HG02938 (cell line): ENCODE results near the gene GP9.
"Not testable (repeated sequence)": the region's sequence is repeated elsewhere in the genome, so short reads cannot be mapped to it uniquely, and the experiment has no call there.

Experiments used
- ATAC-seq: cut with Tn5 transposase; IDR thresholded peaks from one replicate; pipeline ENCODE4 v1.9.1; 2021; ENCODE audit warnings: mild to moderate bottlenecking, moderate library complexity; ENCODE audit not compliant: unreplicated experiment

Gene GP9

DNA sequence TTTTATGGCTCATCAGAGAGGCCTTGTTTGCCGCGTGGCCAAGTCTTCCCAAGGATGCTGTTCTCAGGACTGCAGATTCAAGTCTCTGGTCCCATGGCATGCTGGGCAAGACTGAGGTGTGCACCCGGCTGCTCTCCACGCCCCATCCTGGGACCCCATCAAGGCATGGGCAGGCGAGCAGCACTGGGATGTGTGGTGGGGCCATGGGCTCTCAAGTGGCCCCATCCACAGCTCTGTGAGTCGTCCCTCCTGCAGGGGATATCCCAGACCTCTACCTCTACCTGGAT, 13.1 kb upstream of the GP9 start:
- ATAC-seq: no peak

DNA sequence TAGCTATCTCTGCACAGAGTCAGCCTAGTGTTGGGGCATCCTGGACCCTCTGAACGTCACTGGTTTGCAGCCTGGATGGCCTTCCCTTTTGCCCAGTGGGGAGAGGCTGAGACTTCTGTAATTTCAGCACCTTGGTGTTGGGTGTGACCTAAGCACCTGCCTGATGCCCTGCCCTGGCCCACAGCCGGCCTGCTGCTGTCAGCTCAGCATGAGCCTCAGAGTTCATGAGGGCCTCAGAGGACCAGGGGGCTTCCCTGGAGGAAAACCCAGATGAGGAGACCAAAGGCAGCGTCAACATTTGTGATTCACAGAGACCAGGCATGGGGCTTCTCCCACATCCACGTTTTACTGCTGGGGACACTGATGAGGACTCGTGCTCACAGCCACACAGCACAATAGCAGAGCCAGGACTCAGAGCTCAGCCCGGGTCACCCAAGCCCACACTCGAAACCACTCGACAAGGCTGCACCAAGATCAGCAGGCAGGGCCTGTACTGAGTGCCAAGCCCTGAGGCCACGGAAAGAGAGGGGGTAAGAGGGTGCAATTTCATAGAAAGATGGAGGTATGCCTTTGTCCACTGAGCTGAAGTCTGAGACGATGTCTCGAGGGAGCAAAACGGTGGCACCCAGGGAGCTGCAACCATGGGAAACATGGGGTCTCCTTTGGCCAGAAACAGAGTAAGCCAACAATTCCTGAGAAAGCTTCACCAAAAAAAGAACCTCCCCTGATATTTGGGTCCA, 9.9 kb upstream of the GP9 start:
- no peak for ATAC-seq

DNA sequence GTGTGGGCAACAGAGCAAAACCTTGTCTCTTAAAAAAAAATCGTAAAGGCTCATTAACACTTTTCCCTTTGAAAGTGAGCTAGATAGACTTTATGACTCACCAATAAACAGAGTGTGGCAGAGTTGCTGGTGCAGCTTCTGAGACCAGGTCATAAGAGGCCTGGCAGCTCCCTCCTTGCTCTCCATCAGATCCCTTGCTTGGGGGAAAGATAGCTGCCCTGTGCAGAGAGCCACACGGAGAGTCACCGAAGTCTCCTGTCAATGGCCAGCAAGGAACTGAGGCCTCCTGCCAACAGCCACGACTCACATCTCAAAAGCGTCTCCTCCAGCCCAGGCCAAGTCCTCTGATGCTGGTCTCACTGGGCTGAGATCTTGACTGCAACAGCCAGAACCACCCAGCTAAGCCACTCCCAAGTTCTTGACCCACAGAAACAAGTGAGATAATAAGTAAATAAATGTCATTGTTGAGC, 8.7 kb upstream of the GP9 start:
- ATAC-seq: no peak

DNA sequence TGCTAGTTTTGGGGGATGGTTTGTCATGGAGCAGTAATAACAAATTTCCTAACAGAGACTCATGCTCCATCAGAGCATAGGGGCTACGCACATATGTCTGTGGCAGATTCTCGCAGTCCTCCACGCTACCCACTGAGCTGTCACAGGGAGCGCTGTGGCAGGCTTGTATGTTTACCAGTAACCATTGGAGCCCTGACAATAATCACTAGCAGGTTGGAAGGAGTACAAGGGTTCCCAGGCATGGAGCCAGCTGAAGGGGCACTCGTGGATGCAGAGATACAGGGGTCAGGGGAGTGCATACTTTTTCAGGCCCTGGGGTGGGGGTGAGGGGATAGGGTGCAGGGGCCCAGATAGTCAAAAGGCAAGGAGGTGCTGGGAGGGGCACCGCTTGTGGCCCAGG, 7.9 kb upstream of the GP9 start:
- ATAC-seq: no peak

DNA sequence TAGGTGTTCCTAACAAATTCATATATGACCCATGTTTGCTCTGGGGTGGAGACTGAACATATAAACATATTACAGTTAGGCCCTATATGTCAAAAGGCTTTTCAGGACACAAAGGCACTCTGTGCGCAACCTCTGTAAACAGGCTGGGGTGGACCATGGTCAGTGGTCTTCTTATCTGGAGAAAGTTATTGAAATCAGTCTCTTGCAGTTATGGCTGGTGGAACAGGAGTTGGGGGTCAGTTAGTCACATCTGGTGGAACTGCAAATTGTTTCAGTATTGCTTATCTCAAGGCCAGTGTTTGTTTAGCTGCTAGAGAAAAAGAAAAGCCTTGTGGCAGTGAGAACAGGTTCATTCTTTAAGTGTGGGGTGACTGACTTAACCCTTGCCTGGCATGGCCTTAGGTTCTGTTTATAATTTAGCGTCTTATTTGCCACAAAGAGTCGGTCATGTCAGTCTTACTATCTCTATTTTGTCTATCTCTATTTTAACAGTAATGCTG, 5.9 kb upstream of the GP9 start:
- no peak for ATAC-seq

DNA sequence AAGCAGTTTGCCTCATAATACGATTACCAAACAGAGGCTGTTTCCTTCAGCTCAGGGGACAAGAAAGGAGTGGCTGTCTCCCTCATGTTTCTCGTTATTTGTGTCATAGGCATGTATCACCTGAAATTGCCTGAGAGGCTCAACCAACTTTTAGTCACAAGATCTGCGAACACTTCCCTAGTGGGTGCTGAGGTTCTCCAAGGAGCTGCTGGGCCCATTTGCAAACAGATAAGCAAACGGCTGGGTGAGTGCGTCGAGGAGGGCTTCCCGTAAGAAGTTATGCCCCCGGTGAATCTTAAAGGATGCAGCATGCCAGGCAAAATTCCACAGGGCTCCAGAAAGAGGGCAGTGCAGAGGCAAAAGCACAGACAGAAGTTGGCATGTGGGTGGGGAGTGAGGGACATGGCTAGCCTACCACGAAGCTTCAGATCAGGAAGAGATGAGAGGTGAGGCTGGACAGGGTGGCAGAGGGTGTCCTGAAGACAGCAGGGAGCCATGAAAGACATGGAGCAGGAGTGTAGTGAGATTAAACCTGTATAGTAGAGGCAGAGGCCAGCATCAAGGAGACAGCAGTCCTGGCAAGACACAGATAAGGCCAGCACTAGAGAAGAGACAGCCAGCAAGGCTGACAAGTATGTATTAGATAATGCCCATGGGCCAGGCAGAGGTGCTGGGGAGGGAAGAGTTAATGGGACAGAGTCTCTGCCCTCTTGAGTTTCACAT, 4.0 kb upstream of the GP9 start:
- ATAC-seq: no peak

DNA sequence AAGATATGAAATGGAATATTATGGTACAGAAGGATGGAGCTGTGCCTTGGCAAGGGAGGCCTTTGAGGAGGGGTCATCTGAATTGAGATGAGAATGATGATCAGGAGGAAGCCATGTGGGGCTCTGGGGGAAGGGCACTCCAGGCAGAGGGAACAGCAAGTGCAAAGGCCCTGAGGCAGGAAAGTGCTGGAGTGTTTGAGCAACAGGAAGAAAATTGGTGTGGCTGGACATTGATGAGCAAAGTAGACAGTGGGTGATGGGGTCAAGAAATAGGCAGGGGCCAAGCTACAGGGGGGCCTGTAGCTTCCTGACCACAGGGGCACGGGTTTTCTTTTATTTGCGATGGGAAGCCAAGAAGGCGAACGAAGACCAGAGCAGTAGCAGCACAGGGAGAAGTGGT, 3.3 kb upstream of the GP9 start:
- no peak for ATAC-seq

DNA sequence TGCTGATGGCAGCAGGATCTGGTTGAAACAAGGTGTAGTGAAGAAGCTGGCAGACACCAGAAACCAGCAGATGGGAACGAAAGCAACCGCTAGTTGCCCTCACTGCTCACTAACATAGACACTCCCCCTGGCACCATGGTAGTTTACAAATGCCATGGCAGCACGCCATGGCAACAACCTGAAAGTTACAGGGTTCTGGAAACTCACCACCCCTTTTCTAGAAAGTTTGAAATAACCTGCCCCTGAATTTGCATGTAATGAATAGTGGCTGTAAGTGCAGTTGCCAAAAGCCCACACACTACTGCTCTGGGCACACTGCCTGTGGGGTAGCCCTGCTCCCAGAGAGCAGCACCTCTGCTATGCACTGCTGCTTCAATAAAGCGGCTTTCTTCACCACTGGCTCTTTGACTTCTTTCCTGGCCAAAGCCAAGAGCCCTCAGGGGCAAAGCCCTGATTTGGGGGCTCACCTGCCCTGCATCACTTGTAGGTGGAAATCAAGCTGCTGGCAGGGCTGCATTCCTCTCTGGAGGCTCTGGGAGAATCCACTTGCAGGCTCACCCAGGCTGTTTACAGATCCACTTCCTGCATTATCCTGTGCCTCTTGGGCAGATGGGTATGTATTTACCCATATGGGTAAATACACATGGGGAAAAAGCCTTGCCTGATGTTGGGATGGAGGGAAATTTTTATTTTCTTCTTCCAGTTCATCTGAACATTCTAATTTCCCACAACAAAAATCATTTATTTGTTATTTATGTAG, 2.0 kb upstream of the GP9 start:
- ATAC-seq: no peak

DNA sequence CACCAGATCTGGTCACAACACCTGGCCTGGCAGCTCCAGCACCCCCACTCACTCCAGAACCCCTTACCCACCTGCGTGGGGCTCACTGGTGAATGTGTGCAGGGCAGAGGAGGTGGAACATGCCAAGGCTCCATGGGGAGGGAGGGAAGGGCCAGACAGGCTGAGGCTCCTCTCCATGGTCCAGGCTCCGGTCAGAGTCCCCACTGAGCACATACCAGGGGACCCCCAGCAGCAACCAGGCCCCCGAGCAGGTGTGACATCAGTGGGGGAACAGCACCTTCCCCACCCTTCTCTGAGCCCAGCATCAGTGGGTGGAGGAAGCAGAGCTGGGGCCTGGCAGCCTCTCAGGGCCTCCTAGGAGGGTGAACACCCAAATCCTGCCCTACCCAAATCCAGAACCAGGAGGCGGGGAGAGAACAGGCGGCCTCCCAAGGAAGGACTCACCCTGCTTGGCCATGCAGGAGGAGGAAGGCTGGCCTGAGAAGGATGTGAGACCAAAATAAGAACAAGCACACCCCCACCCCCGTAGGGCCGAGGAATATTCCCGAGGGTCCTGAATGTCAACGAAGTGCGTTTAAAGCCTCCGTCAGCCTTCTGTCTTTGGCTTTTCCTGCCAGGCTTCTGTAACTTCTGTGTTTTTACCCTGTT, 1.1 kb upstream of the GP9 start:
- no peak for ATAC-seq

DNA sequence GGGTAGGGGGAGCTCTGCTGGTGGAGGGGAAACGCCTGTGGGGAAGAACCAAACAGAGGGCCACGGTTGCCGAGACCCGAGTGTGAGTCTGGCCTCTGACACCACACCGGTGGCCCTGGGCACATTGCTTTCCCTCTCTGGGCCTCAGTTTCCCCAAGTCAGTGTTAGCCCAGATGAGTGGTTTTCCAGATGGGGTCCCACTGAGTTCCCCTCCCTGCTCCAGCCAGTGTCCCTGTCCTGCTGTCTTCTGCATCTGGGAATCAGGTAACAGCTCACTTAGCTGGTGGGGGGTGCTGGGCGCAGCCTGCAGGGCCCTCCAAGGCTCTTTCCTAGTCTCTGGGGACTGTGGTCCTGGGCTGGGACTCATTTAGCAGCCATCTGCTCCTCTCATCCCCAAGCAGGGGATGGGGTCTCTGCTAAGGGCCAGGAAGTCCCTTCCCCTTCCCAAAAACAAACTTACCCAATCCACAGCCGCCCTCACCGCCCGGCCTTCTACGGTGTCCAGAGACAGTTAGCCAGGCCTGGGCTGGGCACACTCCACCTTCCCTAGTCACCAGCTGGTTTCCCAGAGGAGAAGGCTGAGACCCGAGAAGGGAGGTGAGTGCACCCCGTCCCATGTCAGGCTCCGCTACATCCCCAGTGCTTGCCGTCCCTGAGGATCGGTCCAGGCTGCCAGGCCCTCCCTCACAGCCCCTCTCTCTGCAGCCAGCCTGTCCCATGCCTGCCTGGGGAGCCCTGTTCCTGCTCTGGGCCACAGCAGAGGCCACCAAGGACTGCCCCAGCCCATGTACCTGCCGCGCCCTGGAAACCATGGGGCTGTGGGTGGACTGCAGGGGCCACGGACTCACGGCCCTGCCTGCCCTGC, 676 bp downstream of the GP9 start:
- no peak for ATAC-seq

DNA sequence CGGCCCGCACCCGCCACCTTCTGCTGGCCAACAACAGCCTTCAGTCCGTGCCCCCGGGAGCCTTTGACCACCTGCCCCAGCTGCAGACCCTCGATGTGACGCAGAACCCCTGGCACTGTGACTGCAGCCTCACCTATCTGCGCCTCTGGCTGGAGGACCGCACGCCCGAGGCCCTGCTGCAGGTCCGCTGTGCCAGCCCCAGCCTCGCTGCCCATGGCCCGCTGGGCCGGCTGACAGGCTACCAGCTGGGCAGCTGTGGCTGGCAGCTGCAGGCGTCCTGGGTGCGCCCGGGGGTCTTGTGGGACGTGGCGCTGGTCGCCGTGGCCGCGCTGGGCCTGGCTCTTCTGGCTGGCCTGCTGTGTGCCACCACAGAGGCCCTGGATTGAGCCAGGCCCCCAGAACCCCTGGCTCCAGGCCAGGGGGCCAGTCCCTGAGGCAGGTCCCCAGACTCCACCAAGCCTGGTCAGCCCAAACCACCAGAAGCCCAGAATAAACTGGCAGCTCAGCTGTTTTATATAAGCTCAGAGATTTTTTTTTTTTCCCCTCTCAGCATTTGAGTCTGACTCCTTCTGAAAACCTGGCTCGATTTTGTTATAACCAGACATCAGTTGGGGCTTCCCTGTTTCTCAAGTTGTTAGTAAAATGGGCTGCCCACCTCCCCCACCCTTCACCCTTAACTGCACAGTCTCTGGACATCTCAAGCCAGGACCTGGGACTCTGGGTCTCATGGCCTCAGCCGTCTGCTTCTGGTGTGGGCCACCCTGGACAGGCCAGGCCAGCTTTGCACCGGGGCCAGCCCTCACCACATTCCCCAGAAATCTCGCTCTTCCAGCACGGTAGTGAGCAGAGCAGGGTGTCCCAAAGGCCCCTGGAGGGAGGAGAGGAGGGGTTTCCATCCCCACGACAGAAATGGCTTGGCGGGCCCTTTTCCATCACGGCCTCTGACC, 1.6 kb downstream of the GP9 start:
- no peak for ATAC-seq

DNA sequence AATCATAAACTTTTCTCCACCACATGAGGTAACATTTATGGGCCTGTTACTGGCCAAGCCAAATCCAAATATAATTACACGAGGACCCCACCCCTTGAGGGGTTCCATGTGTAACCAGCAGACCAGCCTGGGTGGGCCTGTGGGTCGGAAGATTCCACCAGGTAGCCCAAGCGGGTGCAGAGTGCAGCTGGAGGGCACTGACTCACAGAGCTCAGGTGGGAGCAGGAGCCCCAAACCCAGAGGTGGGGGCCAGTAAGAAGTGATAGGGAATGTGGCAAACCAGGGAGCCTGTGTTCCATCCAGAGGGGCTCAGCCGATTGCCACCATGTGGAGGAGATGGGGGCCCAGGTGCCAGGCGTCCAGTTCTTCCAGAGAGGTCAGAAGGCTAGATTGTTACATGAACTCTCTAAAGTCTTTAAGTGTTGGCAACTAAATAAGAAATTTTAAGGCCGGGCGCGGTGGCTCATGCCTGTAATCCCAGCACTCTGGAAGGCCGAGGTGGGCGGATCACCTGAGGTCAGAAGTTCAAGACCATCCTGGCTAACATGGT, 2.6 kb downstream of the GP9 start:
- ATAC-seq: no peak

DNA sequence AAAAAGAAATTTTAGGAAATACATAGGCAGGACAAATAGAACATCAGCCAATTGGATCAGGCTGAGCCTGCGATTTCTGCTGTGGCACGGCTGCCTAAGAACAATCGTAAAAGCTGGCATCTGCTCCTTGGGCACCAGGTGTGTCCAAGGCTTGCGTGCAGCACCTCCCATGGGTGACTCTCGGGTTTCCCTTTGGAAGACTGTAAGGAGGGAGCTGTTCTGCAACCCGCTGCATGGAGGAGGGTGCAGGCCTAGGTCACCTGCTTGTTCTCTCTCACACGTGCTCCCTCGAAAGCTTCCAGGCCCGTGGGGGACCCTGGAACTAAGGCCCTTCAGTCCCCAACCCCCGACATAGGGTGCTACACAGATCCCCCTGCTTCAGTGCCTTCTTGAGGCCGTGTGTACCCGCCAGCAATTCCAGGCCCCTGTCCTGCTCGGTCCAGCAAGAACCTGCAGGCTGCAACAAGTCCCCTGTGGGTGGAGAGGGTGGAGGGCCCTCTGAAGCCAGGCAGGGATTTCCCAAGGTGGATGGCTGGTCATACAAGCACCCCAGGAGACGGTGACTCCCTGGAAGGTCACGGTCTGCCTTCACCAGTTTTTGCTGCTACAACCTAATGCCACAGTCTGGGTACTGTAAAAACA, 3.4 kb downstream of the GP9 start:
- no peak for ATAC-seq

DNA sequence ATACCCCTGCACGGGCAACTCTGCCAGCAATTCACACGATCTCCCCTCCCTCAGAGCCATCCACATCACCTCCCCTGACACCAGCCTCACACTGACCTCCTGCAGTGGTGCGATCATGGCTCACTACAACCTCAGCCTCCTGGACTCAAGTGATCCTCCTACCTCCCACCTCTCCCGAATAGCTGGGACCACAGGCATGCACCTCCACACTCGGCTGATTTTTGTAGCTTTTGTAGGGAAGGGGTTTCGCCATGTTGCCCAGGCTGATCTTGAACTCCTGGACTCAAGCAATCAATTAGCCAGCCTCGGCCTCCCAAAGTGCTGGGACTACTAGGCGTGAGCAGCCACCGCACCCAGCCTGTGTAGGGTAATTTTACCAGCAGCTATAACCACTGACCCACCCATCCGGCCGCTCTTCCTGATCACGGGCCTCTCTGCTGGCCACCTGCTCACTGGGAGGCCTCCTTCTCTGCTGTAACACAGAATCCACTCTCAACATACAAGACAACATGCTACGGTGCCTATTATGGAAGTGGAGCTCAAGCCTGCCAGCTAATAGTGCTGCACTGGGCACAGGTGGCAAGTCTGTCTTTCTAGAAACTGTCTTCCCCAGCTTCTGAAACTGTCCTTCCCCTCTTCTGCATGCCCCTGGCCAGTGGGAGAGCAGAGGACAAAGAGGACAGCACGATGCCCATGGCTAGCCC, 4.6 kb downstream of the GP9 start:
- no peak for ATAC-seq

DNA sequence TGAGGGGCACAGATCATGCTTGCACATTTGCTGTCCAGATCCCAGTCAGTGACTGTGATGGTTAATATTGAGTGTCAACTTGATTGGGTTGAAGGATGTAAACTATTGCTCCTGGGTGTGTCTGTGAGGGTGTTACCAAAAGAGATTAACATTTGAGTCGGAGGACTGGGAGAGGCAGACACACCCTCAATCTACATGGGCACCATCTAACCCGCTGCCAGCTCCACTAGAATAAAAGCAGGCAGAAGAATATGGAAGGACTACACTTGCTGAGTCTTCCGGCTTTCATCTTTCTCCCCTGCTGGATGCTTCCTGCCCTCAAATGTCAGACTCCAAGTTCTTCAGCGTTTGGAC, 5.1 kb downstream of the GP9 start:
- ATAC-seq: no peak

DNA sequence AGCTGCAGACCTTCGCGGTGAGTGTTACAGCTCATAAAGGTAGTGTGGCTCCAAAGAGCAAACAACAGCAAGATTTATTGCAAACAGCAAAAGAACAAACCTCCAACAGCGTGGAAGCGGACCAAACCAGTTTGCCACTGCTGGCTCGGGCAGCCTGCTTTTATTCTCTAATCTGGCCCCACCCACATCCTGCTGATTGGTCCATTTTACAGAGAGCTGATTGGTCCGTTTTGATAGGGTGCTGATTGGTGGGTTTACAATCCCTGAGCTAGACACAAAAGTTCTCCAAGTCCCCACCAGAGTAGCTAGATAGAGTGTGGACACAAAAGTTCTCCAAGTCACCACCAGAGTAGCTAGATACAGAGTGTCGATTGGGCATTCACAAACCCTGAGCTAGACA, 7.1 kb downstream of the GP9 start:
- not testable (repeated sequence) for ATAC-seq

DNA sequence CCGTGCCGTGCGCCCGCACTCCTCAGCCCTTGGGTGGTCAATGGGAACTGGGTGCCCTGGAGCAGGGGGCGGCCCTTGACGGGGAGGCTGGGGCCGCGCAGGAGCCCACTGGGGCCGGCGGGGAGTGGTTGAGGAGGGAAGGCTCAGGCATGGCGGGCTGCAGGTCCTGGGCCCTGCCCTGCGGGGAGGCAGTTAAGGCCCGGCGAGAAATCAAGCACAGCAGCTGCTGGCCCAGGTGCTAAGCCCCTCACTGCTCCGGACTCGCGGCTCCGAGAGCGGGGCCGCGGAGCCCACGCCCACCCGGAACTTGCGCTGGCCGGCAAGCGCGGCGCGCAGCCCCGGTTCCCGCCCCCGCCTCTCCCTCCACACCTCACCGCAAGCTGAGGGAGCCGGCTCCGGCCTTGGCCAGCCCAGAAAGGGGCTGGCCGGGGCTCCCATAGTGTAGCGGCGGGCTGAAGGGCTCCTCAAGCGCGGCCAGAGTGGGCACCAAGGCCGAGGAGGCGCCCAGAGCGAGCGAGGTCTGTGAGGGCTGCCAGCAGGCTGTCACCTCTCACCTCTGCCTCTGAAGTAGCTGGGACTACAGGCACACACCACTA, 7.8 kb downstream of the GP9 start:
- ATAC-seq: no peak
